HepG2 (cell line): ENCODE results near the gene LIN28B. TPM values are rescaled to one million over a fixed set of nuclear protein-coding genes. Genes with fewer than 3 reads are reported as not detected.
A peak's percentile ranks its signal among the peaks of the same experiment; 100 is the strongest.

Experiments
- ATAC-seq: fragments of 200-7000 bp; cut with Tn5 transposase; 3 replicates; pipeline ENCODE4 v1.9.1; 2020; ENCODE audit warnings: mild to moderate bottlenecking, moderate library complexity
- BruUV-seq: library from RNA; stranded (reverse); fragments of 400-500 nt; replicated peaks from 2 replicates; lab custom pipeline; 2021; lab: Mats Ljungman, UMichigan
- CTCF ChIA-PET: fragments of 300-600 bp; formaldehyde crosslinking; extraction: SDS; loops from one replicate; lab custom pipeline; 2021; ENCODE audit warnings: low total read pairs, inconsistent platforms, low intra/inter-chr PET ratio; lab: Yijun Ruan, JAX
- POLR2A ChIA-PET: fragments of 350-600 bp; sonication (Branson Sonifier 250); formaldehyde crosslinking; loops from one replicate; lab custom pipeline; 2020; ENCODE audit warnings: antibody characterized with exemption, inconsistent platforms; lab: Yijun Ruan, JAX
- DNase-seq: peaks from one replicate; pipeline ENCODE4 v3.0.0-alpha.2; 2015; ENCODE audit warnings: low spot score
- FAIRE-seq: peaks from 3 replicates; lab custom pipeline; 2011; peaks lifted over from hg19 to GRCh38; lab: Jason Lieb, UNC
- H2AFZ ChIP-seq: one replicate; pipeline ENCODE4 v1.6.1; 2011; ENCODE audit warnings: low read length, inconsistent platforms
- H3K27ac ChIP-seq: fragments of 300-600 bp; 3 replicates; pipeline ENCODE4 v1.8.0; 2011; ENCODE audit warnings: mixed run types, mild to moderate bottlenecking, mixed read lengths, low read length, inconsistent platforms; ENCODE audit not compliant: insufficient read depth; ENCODE audit errors: extremely low read length
- H3K27me3 ChIP-seq, 2 experiments: fragments of 200-600 bp in 1 of 2; 2 replicates in 1 of 2; 3 replicates in 1 of 2; pipeline versions ENCODE4 v1.6.0 to v1.8.0; 2011; ENCODE audit warnings: low read length in 2 of 2, mild to moderate bottlenecking in 2 of 2, moderate library complexity in 2 of 2, inconsistent platforms in 1 of 2; ENCODE audit not compliant: insufficient read depth in 2 of 2, control insufficient read depth in 1 of 2
- H3K36me3 ChIP-seq, 2 experiments: fragments of 200-600 bp in 1 of 2; replicated peaks in 1 of 2; 2 replicates in 1 of 2; 3 replicates in 1 of 2; pipeline versions ENCODE4 v1.5.1 to v1.8.0; 2011; ENCODE audit warnings: low read length in 2 of 2, inconsistent platforms in 1 of 2; ENCODE audit not compliant: insufficient read depth in 2 of 2, control insufficient read depth in 1 of 2
- H3K4me1 ChIP-seq: 2 replicates; pipeline ENCODE4 v1.5.1; 2012; ENCODE audit warnings: low read length, inconsistent platforms; ENCODE audit not compliant: insufficient read depth
- H3K4me2 ChIP-seq: 2 replicates; pipeline ENCODE4 v1.6.0; 2011; ENCODE audit warnings: low read depth, low read length, inconsistent platforms
- H3K4me3 ChIP-seq, 3 experiments: fragments of 200-600 bp in 1 of 3; sonication (generic), shearing (Covaris generic) in 1 of 3; replicated peaks in 1 of 3; 2 replicates each; pipeline ENCODE4 v1.5.1; 2011 to 2016; ENCODE audit warnings: low read length in 3 of 3, inconsistent platforms in 2 of 3, low read depth in 2 of 3, mild to moderate bottlenecking in 2 of 3, control low read depth in 1 of 3, mixed read lengths in 1 of 3; ENCODE audit not compliant: insufficient read depth in 1 of 3
- H3K79me2 ChIP-seq: one replicate; pipeline ENCODE4 v1.6.1; 2011; ENCODE audit warnings: low read length, inconsistent platforms; ENCODE audit not compliant: insufficient read depth
- H3K9ac ChIP-seq: 2 replicates; pipeline ENCODE4 v1.6.0; 2011; ENCODE audit warnings: mild to moderate bottlenecking, low read depth, low read length, inconsistent platforms; ENCODE audit not compliant: insufficient read depth
- H3K9me3 ChIP-seq: 2 replicates; pipeline ENCODE4 v1.5.1; 2012; ENCODE audit warnings: mild to moderate bottlenecking, low read length
- H4K20me1 ChIP-seq: 2 replicates; pipeline ENCODE4 v1.6.0; 2011; ENCODE audit warnings: inconsistent platforms, mild to moderate bottlenecking, low read length, moderate library complexity; ENCODE audit not compliant: insufficient read depth
- ARID5B ChIP-seq: IDR thresholded peaks from 2 replicates; pipeline ENCODE4 v1.4.0; 2020; ENCODE audit warnings: mild to moderate bottlenecking, missing genetic modification reagents
- DMTF1 ChIP-seq: sonication (generic); formaldehyde crosslinking; IDR thresholded peaks from 2 replicates; pipeline ENCODE4 v1.4.0; 2020; ENCODE audit warnings: mild to moderate bottlenecking, missing genetic modification reagents
- FOSL1 ChIP-seq: sonication (generic); formaldehyde crosslinking; IDR thresholded peaks from 2 replicates; pipeline ENCODE4 v1.9.0; 2021; ENCODE audit warnings: missing genetic modification reagents, borderline replicate concordance
- FOSL2 ChIP-seq: sonication (generic); formaldehyde crosslinking; IDR thresholded peaks from 2 replicates; pipeline ENCODE4 v1.4.0; 2020; ENCODE audit warnings: missing genetic modification reagents
- FOXP1 ChIP-seq, 2 experiments: fragments of 450-650 bp in 1 of 2; IDR thresholded peaks; 2 replicates each; pipeline ENCODE4 v1.6.1; 2017 to 2018; ENCODE audit warnings: antibody characterized with exemption in 1 of 2
- HOMEZ ChIP-seq: IDR thresholded peaks from 2 replicates; pipeline ENCODE4 v1.6.1; 2016; ENCODE audit warnings: low read depth
- NFE2L2 ChIP-seq: fragments of 150-350 bp; IDR thresholded peaks from 2 replicates; pipeline ENCODE4 v1.6.1; 2014; ENCODE audit warnings: low read length
- SRSF4 ChIP-seq: fragments of 200-400 bp; formaldehyde crosslinking; IDR thresholded peaks from one replicate; pipeline ENCODE4 v1.6.1; 2018; ENCODE audit warnings: mild to moderate bottlenecking, low read depth, low read length, moderate library complexity; ENCODE audit not compliant: poor library complexity, severe bottlenecking
- in situ Hi-C: cut with HindIII; loops from 2 replicates; pipeline ENCODE4 v1.10.0; 2017; ENCODE audit warnings: low pct_unique_long_range_greater_than_20kb; ENCODE audit not compliant: extremely low pct_ligation_motif_present
- intact Hi-C: fragments of 100-400 bp; cut with micrococcal nuclease; formaldehyde crosslinking; loops from one replicate; pipeline ENCODE4 v1.10.0; 2022; ENCODE audit not compliant: unreplicated experiment
- polyA plus RNA-seq, 8 experiments: library from polyadenylated mRNA; depleted of rRNA in 3 of 8; stranded (reverse) in 7 of 8; unstranded in 1 of 8; fragments of >200 nt; fragmentation: Illumina TruSeq in 4 of 8; extraction: Trizol in 4 of 8; gene quantifications; 2 replicates each; pipeline versions ENCODE4 v1.2.1 to v1.2.3, GENCODE V29; 2011 to 2016; ENCODE audit warnings: low read depth in 4 of 8, missing spikeins in 1 of 8, mixed read lengths in 1 of 8; ENCODE audit not compliant: insufficient read depth in 1 of 8
- total RNA-seq, 5 experiments: library from RNA; depleted of rRNA; stranded (reverse); fragments of >200 nt; fragmentation: Illumina TruSeq; extraction: Trizol; gene quantifications; 2 replicates each; pipeline ENCODE4 v1.2.3, GENCODE V29; 2016; ENCODE audit warnings: low read depth in 1 of 5
- TF ChIP-seq, protein P1 (sequence below): sonication (generic); formaldehyde crosslinking; IDR thresholded peaks from 2 replicates; pipeline ENCODE4 v1.4.0; 2020; ENCODE audit warnings: missing genetic modification reagents

The LIN28B gene
- total and polyA plus RNA-seq, 2 of the 13 experiments (the other 11 are each of a cell fraction or from before 2014, with no cell fraction given), result 14.5 to 56.8 TPM

GRCh38 chr6:105072798-105073199 lies 115.9 kb downstream of the LIN28B start:
- POLR2A ChIA-PET, result no interaction called here
- peak; percentile 56 for ATAC-seq
- Histone ChIP-seq H3K36me3 (no peaks in the 10 kb centered on the region), H4K20me1 (no peaks in the 10 kb centered on the region), H3K4me1 (peaks cover 46% of the 10 kb centered on the region), H3K4me2 (no peak overlapping the region), H3K9ac (no peak overlapping the region), H3K79me2 (peaks cover 9% of the 10 kb centered on the region), H3K4me3 (no peak overlapping the region), H3K9me3 (no peaks in the 10 kb centered on the region), H3K27me3 (no peaks in the 10 kb centered on the region; a peak in 1 of 5 replicates), H3K27ac (peak overlapping the region; percentile 13), H2AFZ (no peak overlapping the region)
- in situ Hi-C loops, result no loop called here
- FAIRE-seq, result no peak
- CTCF ChIA-PET, result no interaction called here
- peak; percentile 59 for DNase-seq
- no TSS peak for BruUV-seq
- intact Hi-C loops, result no loop called here
- TF ChIP-seq SRSF4, result no peak
- 0 out of 2 replicates have a peak, but pooled peaks have one; percentile 38 for TF ChIP-seq HOMEZ (CRISPR knock-in tag)
- TF ChIP-seq DMTF1 (CRISPR knock-in tag), result no peak
- TF ChIP-seq FOSL2 (CRISPR knock-in tag), result peak; percentile 61
- TF ChIP-seq NFE2L2, result 0 out of 2 replicates have a peak, but pooled peaks have one; percentile 7
- no peak for TF ChIP-seq FOXP1 (IDR thresholded peaks at IDR 0.05)
- TF ChIP-seq FOXP1 (CRISPR knock-in tag; IDR thresholded peaks at IDR 0.05), result peak; percentile 25; the same call in 1 of the 2 replicates
- TF ChIP-seq FOSL1 (CRISPR knock-in tag), result 0 out of 2 replicates have a peak, but pooled peaks have one; percentile 15
- 0 out of 2 replicates have a peak, but pooled peaks have one; percentile 26 for TF ChIP-seq ARID5B
- TF ChIP-seq, protein P1, sequence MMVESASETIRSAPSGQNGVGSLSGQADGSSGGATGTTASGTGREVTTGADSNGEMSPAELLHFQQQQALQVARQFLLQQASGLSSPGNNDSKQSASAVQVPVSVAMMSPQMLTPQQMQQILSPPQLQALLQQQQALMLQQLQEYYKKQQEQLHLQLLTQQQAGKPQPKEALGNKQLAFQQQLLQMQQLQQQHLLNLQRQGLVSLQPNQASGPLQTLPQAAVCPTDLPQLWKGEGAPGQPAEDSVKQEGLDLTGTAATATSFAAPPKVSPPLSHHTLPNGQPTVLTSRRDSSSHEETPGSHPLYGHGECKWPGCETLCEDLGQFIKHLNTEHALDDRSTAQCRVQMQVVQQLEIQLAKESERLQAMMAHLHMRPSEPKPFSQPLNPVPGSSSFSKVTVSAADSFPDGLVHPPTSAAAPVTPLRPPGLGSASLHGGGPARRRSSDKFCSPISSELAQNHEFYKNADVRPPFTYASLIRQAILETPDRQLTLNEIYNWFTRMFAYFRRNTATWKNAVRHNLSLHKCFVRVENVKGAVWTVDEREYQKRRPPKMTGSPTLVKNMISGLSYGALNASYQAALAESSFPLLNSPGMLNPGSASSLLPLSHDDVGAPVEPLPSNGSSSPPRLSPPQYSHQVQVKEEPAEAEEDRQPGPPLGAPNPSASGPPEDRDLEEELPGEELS, result 0 out of 2 replicates have a peak, but pooled peaks have one; percentile 26
